ENCODE data around the gene ASXL3.

The ASXL3 gene

GRCh38 chr18:33694593-33694992 is 116.6 kb downstream of the ASXL3 start:
- TF ChIP-seq REST (IDR thresholded peaks at IDR 0.05; ENCODE audit: insufficient read depth in 1 of 2, low read depth in 2 of 2, low read length in 2 of 2): no peak
- TF ChIP-seq POLR2AphosphoS5 (IDR thresholded peaks at IDR 0.05; ENCODE audit: low read depth, low read length): no peak
- TF ChIP-seq FOXP2 (optimal IDR thresholded peaks at IDR 0.05; ENCODE audit: borderline replicate concordance, extremely low read depth, extremely low read length, insufficient read depth): no peak
- no peak for TF ChIP-seq TAF1 (IDR thresholded peaks at IDR 0.05; ENCODE audit: borderline replicate concordance, insufficient read depth, low read length)
- no peak for TF ChIP-seq SIN3A (IDR thresholded peaks at IDR 0.05; ENCODE audit: borderline replicate concordance, insufficient read depth, low read length)

GRCh38 chr18:33696332-33697162 is 118.5 kb downstream of the ASXL3 start:
- TF ChIP-seq POLR2AphosphoS5 (IDR thresholded peaks at IDR 0.05; ENCODE audit: low read depth, low read length): no peak
- no peak for TF ChIP-seq FOXP2 (optimal IDR thresholded peaks at IDR 0.05; ENCODE audit: borderline replicate concordance, extremely low read depth, extremely low read length, insufficient read depth)
- TF ChIP-seq REST (IDR thresholded peaks at IDR 0.05; ENCODE audit: insufficient read depth in 1 of 2, low read depth in 2 of 2, low read length in 2 of 2): no peak
- no peak for TF ChIP-seq SIN3A (IDR thresholded peaks at IDR 0.05; ENCODE audit: borderline replicate concordance, insufficient read depth, low read length)
- TF ChIP-seq TAF1 (IDR thresholded peaks at IDR 0.05; ENCODE audit: borderline replicate concordance, insufficient read depth, low read length): no peak

- no peak for TF ChIP-seq REST (IDR thresholded peaks at IDR 0.05; ENCODE audit: insufficient read depth in 1 of 2, low read depth in 2 of 2, low read length in 2 of 2)
- no peak for TF ChIP-seq FOXP2 (optimal IDR thresholded peaks at IDR 0.05; ENCODE audit: borderline replicate concordance, extremely low read depth, extremely low read length, insufficient read depth)
- no peak for TF ChIP-seq TAF1 (IDR thresholded peaks at IDR 0.05; ENCODE audit: borderline replicate concordance, insufficient read depth, low read length)
- no peak for TF ChIP-seq POLR2AphosphoS5 (IDR thresholded peaks at IDR 0.05; ENCODE audit: low read depth, low read length)
- TF ChIP-seq SIN3A (IDR thresholded peaks at IDR 0.05; ENCODE audit: borderline replicate concordance, insufficient read depth, low read length): no peak
Observed at GRCh38 chr18:33697498-33697897, 119.5 kb downstream of the ASXL3 start.

GRCh38 chr18:33699372-33699771 is 121.4 kb downstream of the ASXL3 start:
- TF ChIP-seq REST (IDR thresholded peaks at IDR 0.05; ENCODE audit: insufficient read depth in 1 of 2, low read depth in 2 of 2, low read length in 2 of 2) (no peak), TAF1 (IDR thresholded peaks at IDR 0.05; ENCODE audit: borderline replicate concordance, insufficient read depth, low read length) (no peak), FOXP2 (optimal IDR thresholded peaks at IDR 0.05; ENCODE audit: borderline replicate concordance, extremely low read depth, extremely low read length, insufficient read depth) (no peak), POLR2AphosphoS5 (IDR thresholded peaks at IDR 0.05; ENCODE audit: low read depth, low read length) (no peak), SIN3A (IDR thresholded peaks at IDR 0.05; ENCODE audit: borderline replicate concordance, insufficient read depth, low read length) (no peak)

Data from PFSK-1 (cell line).